ES-I3 (cell line): ENCODE measurements around the gene SH3RF3.

ENCODE experiments used
- H3K36me3 ChIP-seq: 2 replicates; pipeline ENCODE4 v1.6.1; 2013; ENCODE audit warnings: mild to moderate bottlenecking, low read length, control low read depth, moderate library complexity; ENCODE audit not compliant: insufficient read depth
- H3K4me1 ChIP-seq: 2 replicates; pipeline ENCODE4 v1.6.1; 2013; ENCODE audit warnings: mild to moderate bottlenecking, control low read depth, low read length; ENCODE audit not compliant: insufficient read depth
- H3K9ac ChIP-seq: 2 replicates; pipeline ENCODE4 v1.6.1; 2013; ENCODE audit warnings: low read depth, mild to moderate bottlenecking, low read length, moderate library complexity
- H3K9me3 ChIP-seq: 2 replicates; pipeline ENCODE4 v1.6.1; 2013; ENCODE audit warnings: mild to moderate bottlenecking, low read length, moderate library complexity; ENCODE audit not compliant: control insufficient read depth, insufficient read depth

Gene SH3RF3

DNA sequence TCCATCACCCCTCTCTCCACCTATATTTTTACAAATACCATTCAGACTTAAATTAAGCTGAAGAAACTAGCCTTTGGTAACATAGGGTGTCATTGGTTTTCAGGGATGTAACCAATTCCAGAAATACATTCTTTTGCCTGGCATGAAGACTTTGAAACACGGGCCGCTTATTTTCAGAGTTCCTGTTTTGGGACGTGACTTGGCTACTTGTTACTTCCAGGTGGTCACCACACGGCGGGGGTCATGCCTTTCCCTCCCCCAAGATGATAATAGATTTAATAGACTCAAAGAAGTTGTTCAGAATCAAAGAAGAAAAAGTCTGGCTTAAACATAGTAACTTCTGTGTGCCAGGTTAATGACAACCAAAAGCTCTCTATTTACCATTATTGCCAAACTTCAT is 374.2 kb downstream of the SH3RF3 start:
- H3K9me3 ChIP-seq, result no peaks in the 10 kb centered on the region
- no peak overlapping the region for H3K9ac ChIP-seq
- H3K4me1 ChIP-seq, result no peaks in the 10 kb centered on the region
- no peaks in the 10 kb centered on the region; the same call in 1 of the 2 replicates for H3K36me3 ChIP-seq

DNA sequence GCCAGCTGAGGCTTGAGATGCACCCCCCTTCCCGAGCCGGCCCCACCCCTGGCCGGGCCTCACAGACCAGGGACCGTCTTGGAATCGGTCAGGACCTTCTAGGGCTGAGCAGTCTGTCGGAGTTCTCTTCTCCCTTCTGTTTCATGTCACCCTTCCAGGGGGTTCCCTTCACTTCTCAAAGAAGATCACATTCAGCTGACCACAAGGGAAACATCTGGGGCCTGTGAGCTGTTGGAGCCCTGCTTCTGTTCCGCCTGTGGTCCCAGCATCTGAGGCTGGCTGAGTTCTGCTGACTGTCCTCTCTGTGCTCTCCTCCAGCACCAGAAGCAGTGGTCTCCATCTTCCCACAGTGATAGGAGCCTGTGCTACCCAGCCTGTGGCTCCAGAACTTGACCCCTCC is 378.2 kb downstream of the SH3RF3 start:
- H3K9ac ChIP-seq, result no peak overlapping the region
- H3K36me3 ChIP-seq, result no peaks in the 10 kb centered on the region; the same call in 1 of the 2 replicates
- H3K9me3 ChIP-seq, result no peaks in the 10 kb centered on the region
- no peaks in the 10 kb centered on the region for H3K4me1 ChIP-seq

DNA sequence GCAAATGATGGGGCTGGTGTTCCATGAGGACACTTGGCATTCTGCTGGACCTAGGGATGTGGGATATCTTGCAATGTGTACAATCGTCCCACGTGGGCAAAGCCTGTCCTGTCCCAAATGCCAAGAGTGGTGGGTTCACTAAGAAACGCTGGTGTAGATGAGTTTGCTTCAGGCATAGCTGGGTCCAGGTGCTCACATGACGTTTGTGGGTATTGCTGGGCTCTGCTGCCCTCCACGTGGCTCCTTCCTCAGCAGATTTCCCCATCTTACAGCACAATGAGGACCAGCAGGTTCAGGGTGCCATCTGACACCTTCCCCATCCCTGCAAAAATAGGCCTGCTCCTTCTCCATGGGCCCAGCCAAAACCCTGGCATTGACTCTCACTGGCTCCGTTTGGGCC is 378.8 kb downstream of the SH3RF3 start:
- Histone ChIP-seq H3K4me1 (no peaks in the 10 kb centered on the region), H3K9ac (no peak overlapping the region), H3K36me3 (no peaks in the 10 kb centered on the region; the same call in 1 of the 2 replicates), H3K9me3 (no peaks in the 10 kb centered on the region)

DNA sequence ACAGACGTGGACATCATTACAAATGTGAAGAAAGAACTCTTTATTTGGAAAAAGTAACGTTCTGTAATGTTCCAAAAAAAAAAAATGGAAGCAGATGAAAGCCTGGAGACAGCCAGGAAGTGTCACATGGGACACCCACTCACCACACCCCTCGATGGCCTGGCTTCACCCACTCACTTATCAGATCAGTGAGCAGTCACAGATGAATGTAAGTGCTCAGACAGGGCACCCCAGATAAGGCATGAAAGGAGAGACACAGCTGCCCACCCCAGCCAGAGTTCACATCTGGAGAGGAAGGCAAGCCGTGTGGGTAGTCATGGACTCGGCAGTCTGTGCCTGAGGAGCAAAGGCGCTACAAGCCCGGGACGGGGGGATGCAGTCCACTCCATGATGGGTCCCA is 379.6 kb downstream of the SH3RF3 start:
- Histone ChIP-seq H3K4me1 (no peaks in the 10 kb centered on the region), H3K9ac (no peak overlapping the region), H3K9me3 (no peaks in the 10 kb centered on the region), H3K36me3 (no peaks in the 10 kb centered on the region; the same call in 1 of the 2 replicates)

DNA sequence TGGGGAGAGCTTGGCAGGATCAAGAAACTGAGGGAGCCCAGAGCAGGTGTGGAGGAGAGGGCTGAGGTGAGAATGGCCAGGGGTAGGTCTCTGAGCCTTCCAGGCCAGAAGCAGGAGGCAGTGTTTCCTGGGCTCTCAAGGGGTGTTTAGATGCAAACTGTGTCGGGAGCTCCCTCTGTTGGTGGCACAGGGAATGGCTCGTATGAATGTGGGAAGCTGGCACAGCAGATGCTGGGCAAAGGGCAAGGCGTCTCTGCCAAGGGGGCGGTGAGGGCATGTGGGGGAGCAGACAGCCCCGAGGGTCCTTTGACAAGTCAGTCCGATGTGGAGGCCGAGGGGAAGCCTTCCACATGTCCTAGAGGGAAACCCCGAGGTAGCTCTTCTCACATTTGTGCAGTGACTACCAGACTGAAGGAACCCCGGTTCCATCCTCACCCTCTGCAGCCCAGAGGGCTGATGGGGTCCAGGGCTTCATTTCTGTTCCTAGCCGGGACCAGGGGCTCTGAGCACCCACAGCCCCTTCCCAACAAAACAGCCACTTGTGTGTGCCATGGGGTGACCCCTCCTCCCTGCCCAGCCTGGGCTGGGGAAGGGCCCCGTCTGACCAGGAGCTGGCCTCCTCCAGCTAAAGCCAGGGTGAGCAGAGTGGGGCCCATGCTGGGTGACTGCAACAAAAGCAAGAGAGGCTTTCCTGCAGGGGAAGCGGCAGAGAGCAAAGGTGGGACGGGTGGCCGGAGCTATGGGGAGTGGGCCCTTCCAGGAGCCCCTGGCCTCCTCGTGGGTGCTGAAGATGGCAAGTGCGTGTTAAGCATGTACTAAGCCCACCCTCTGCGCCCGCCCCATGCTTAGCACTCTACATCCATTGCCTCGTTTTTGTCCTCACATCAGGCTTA is 381.4 kb downstream of the SH3RF3 start:
- Histone ChIP-seq H3K9ac (no peak overlapping the region), H3K4me1 (no peaks in the 10 kb centered on the region), H3K9me3 (no peaks in the 10 kb centered on the region), H3K36me3 (no peaks in the 10 kb centered on the region; the same call in 1 of the 2 replicates)

DNA sequence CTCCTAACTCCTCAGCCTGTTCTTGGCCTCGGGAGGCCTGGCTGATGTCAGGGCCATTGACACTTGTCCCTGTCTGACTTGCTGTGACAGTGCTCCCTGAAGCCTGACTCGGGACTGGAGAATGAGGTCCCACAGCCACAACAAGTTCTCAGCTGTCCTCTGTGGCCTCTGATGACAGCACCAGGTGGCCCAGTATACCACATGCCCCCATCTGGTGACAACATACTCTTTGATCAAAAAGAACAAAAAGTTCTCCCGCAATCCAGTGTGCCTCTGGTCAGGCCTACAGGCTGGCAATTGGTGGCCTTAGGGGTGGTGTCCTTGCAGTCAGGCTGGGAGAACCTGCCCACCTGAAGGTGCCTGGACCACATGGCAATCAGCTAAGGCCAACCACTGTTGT is 382.2 kb downstream of the SH3RF3 start:
- Histone ChIP-seq H3K4me1 (no peaks in the 10 kb centered on the region), H3K9ac (no peak overlapping the region), H3K36me3 (no peaks in the 10 kb centered on the region; the same call in 1 of the 2 replicates), H3K9me3 (no peaks in the 10 kb centered on the region)

DNA sequence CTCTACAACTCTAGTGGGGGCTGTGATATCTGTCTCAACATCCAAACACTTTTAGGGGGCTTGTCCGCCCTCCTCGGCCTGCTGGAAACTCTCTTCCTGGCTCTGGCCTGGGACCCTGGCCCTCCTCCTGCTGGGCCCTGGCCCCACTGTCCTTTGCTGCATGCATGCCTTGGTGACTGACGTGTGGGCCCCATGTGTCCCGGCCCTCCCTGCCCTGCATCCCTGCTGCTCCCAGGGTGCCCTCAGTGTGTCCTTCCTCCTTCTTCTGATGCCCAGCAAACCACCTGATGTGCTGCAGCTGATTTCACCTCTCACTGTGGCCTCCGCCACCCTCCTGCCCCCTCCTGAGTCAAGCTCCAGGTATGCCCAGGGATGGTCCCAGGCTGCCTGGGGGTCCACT is 383.1 kb downstream of the SH3RF3 start:
- H3K9ac ChIP-seq, result no peak overlapping the region
- no peaks in the 10 kb centered on the region for H3K4me1 ChIP-seq
- no peaks in the 10 kb centered on the region; the same call in 1 of the 2 replicates for H3K36me3 ChIP-seq
- H3K9me3 ChIP-seq, result no peaks in the 10 kb centered on the region

DNA sequence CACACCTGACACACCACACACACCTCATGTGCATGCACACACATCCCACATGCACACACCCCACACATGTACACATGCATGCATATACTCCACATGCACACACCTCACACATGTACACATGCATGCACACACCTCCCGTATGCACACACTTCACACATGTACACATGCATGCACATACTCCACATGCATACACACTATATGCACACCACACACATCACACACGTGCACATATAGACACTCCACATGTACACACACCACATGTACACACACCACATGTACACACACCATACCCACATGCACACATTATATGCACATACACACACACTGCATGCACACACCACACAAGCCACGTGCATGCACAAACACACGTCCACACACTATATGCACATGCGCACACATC is 384.2 kb downstream of the SH3RF3 start:
- Histone ChIP-seq H3K36me3 (no peaks in the 10 kb centered on the region), H3K4me1 (no peaks in the 10 kb centered on the region), H3K9ac (no peak overlapping the region), H3K9me3 (no peaks in the 10 kb centered on the region)

DNA sequence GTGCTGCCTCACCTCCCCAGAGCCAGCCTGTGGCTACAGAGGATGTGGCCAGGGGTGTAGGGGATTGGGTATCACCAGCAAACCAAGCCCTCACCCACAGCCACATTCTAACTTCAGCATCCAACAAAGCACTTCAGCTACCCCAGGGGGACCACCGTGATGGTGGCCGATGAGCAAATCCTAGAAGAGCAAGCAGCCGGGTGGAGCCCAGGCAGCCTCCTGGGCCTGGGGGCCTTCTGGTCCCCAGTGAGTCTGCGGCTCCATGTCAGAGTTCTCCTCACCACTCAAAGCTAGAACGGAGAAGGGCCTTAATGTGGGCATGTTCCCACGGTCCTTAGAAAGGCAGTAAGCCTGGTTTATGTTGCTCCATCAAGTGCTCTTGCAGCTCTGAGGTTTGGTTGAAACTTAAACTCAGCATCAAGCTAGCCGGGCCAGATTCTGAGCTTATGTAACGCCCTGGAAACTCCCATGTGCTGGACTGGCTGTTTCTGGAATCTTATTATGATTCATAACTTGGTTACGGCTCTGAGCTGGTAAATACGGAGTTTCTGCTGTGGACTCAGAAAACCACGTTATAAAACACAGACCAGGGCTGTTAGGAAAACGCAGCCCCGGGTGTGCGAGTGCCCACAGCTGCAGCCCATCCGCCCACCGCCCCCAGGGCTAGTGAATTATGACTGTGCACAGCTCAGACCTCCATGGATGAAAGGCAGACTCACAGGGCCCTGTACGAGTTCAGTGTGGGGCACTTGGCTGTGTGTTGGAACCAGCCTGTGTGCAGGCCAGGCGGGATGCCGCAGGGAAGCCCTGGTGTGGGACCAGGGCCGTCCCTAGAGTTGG is 385.0 kb downstream of the SH3RF3 start:
- no peaks in the 10 kb centered on the region for H3K36me3 ChIP-seq
- H3K9ac ChIP-seq, result no peak overlapping the region
- no peaks in the 10 kb centered on the region for H3K4me1 ChIP-seq
- H3K9me3 ChIP-seq, result no peaks in the 10 kb centered on the region

DNA sequence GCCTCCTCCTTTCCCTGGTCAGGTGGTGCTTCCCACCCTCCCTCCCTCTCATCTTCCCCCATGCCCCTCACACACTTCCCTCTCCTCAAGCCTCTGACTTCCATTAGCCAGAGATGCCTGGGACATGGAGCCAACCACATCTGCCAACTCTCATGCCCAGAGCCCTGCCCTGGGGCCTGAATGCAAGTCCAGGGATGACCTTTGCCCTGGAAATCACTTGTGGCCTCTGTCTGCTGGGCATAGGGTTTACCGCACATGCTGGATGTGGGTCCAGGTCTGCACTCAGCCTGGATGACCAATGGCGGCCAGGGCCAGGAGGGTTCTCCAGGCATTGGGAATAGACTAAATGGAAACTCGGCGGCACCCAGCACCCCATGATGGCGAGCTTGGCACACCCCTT is 385.9 kb downstream of the SH3RF3 start:
- Histone ChIP-seq H3K9ac (no peak overlapping the region), H3K36me3 (no peaks in the 10 kb centered on the region), H3K4me1 (no peaks in the 10 kb centered on the region), H3K9me3 (no peaks in the 10 kb centered on the region)

DNA sequence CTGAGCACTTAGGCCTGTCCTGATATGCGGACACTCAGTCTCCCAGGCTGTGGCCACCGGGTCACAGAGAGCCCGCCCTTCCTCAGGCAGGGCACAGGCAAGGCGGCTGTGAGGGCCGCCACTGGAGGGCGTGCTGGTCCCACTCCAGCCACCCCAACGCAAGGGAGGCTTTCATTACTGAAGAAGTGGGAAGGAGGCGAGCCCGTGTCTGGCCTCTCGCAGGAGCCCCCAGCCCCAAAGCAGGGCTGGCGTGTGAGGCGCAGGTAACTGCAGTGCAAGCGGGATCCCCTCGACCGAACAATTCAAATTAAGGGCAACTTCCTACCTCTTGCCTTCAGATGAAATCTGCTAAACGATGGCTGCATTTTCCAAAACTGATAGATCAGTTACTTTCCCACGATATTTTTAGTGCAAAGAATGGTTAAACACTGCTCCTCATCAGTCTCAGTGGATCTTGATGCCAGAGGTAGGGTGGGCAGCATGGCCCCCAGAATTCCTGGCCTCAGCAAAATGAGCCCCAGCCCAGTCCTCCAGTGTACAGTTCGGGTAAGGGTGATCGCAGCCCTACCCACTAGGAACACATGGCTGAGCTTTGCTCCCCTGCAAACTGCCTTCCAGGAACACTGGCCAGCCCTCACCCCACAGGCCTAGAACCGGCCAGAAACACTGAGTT is 387.6 kb downstream of the SH3RF3 start:
- H3K9me3 ChIP-seq, result no peaks in the 10 kb centered on the region
- no peaks in the 10 kb centered on the region for H3K4me1 ChIP-seq
- no peak overlapping the region for H3K9ac ChIP-seq
- H3K36me3 ChIP-seq, result no peaks in the 10 kb centered on the region

DNA sequence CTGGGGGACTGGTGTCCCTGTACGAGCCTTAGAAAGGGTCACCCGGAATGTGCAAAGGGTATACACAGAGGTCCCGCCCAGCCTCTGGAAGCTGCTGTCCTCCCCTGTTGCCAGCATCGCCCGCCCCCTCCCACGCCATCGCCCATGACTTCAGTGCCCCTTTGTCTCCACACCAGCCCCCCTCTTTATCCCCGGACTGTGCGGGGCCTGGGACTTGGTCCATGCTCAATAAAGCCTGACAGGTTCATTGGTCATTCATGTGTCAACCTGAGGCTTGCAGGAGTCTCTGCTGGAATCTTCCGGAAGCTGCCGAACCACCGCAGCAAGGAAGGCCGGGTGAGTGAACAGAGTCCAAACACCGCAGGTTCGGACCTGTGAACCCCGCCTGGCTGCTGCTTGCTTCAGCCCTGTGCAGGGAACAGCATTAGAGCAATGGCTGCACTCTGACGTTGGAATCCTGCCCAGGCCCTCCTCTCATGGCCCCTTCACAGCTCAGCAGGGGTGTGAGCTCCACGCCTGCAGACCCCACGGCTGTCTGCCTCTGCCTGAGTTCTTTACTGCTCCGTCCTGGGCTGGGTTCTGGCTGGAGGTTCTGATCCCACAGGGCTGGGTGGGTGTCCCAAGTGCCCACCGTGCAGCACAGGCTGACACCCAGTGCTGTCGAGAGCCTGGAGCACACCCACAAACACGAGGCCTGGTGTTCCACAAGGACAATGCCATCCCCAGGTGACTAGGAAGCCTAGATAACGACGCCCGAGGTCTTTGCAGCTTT is 388.3 kb downstream of the SH3RF3 start:
- Histone ChIP-seq H3K9ac (no peak overlapping the region), H3K4me1 (no peaks in the 10 kb centered on the region), H3K9me3 (no peaks in the 10 kb centered on the region), H3K36me3 (no peaks in the 10 kb centered on the region)

DNA sequence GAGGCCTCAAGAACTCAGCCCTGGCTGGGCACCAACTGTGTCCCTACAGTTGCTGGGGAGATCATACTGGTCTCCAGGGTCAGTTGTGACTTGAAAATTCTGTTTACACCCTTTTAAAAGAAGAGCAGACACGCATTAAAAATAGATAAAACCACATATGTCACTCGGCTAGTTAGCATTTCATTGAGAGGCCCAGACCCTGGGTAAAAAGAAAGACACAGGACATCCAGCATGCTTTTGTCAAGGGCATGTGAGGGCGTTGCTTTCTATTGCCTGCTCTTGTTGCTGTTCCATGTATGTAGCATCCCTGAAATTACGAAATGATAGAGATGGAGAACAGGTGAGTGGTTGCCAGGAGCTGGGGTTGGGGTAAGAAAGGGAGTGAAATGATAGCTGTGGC is 390.5 kb downstream of the SH3RF3 start:
- H3K36me3 ChIP-seq, result no peaks in the 10 kb centered on the region
- H3K4me1 ChIP-seq, result no peaks in the 10 kb centered on the region
- H3K9ac ChIP-seq, result no peak overlapping the region
- H3K9me3 ChIP-seq, result no peaks in the 10 kb centered on the region
